ENCODE data around the gene CMTM4.
A peak's percentile ranks its signal among the peaks of the same experiment; 100 is the strongest.

The CMTM4 gene

GRCh38 chr16:66614161-66614802, 82.3 kb downstream of the CMTM4 start:
- no peak for TF ChIP-seq EP300 (IDR thresholded peaks at IDR 0.05; ENCODE audit: borderline replicate concordance)
- TF ChIP-seq TEAD4 (IDR thresholded peaks at IDR 0.05): no peak
- no peak for TF ChIP-seq ZBTB7A (IDR thresholded peaks at IDR 0.05; ENCODE audit: low read depth)
- no peak for TF ChIP-seq YY1 (IDR thresholded peaks at IDR 0.05; ENCODE audit: low read depth)
- TF ChIP-seq USF1 (IDR thresholded peaks at IDR 0.05): no peak
- TF ChIP-seq CREB1 (IDR thresholded peaks at IDR 0.05; ENCODE audit: low read depth): no peak
- TF ChIP-seq FOXM1 (IDR thresholded peaks at IDR 0.05; ENCODE audit: borderline replicate concordance, low read depth): no peak
- no peak for TF ChIP-seq EGR1 (IDR thresholded peaks at IDR 0.05)
- TF ChIP-seq TAF1 (IDR thresholded peaks at IDR 0.05; ENCODE audit: low read depth): no peak

DNA sequence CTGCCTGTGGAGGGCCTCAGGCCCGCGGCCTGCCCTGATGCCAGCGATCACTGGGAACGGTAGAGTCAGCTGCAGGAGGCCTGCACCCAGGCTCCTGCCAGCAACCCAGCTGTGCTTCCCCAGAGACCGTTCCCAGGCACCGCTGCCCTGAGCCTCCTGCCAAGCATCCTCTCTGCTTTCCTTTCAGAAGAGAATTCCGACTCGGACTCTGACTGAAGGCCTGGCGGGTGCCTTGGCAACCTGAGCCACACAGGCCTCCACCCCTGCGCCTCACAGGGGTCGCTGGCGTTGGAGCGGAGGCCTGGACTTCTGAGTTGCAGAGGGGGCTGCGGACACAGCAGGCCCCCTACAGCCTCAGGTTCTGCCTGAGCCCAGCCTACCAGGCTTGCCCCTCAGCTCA, 84.1 kb downstream of the CMTM4 start:
- TF ChIP-seq RAD21 (IDR thresholded peaks at IDR 0.05; ENCODE audit: low read depth) (no peak), YY1 (IDR thresholded peaks at IDR 0.05; ENCODE audit: low read depth) (no peak), EGR1 (IDR thresholded peaks at IDR 0.05) (no peak), EP300 (IDR thresholded peaks at IDR 0.05; ENCODE audit: borderline replicate concordance) (no peak), CEBPB (IDR thresholded peaks at IDR 0.05) (no peak), USF1 (IDR thresholded peaks at IDR 0.05) (no peak), MAX (IDR thresholded peaks at IDR 0.05) (no peak)

- TF ChIP-seq EGR1 (IDR thresholded peaks at IDR 0.05) (no peak), ZBTB7A (IDR thresholded peaks at IDR 0.05; ENCODE audit: low read depth) (no peak)
These were observed 86.3 kb downstream of the CMTM4 start for GRCh38 chr16:66610111-66610820.

DNA sequence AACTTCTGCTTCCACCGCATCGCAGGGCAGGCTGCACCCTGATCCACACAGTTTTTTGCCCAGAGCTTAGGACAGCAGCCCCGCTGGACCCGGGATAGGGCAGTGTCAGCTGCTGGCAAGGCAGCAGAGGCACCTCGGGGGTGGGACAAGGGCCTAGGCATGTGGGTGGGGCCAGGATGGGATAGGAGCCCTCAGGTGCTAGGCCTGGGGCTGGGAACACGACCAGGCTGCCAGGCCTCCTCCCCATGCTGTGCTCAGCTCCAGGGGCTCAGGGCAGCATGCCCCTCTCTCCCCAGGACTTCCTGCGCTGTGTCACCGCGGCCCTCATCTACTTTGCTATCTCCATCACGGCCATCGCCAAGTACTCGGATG, 87.4 kb downstream of the CMTM4 start:
- TF ChIP-seq TCF12 (IDR thresholded peaks at IDR 0.05; ENCODE audit: low read depth) (0 out of 2 replicates have a peak, but pooled peaks have one; percentile 3), MAX (IDR thresholded peaks at IDR 0.05) (no peak)

GRCh38 chr16:66608241-66609138, 88.1 kb downstream of the CMTM4 start:
- TF ChIP-seq TAF1 (IDR thresholded peaks at IDR 0.05; ENCODE audit: low read depth): no peak
- TF ChIP-seq, protein P1, sequence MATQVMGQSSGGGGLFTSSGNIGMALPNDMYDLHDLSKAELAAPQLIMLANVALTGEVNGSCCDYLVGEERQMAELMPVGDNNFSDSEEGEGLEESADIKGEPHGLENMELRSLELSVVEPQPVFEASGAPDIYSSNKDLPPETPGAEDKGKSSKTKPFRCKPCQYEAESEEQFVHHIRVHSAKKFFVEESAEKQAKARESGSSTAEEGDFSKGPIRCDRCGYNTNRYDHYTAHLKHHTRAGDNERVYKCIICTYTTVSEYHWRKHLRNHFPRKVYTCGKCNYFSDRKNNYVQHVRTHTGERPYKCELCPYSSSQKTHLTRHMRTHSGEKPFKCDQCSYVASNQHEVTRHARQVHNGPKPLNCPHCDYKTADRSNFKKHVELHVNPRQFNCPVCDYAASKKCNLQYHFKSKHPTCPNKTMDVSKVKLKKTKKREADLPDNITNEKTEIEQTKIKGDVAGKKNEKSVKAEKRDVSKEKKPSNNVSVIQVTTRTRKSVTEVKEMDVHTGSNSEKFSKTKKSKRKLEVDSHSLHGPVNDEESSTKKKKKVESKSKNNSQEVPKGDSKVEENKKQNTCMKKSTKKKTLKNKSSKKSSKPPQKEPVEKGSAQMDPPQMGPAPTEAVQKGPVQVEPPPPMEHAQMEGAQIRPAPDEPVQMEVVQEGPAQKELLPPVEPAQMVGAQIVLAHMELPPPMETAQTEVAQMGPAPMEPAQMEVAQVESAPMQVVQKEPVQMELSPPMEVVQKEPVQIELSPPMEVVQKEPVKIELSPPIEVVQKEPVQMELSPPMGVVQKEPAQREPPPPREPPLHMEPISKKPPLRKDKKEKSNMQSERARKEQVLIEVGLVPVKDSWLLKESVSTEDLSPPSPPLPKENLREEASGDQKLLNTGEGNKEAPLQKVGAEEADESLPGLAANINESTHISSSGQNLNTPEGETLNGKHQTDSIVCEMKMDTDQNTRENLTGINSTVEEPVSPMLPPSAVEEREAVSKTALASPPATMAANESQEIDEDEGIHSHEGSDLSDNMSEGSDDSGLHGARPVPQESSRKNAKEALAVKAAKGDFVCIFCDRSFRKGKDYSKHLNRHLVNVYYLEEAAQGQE (IDR thresholded peaks at IDR 0.05; ENCODE audit: low read depth): no peak
- no peak for TF ChIP-seq FOXM1 (IDR thresholded peaks at IDR 0.05; ENCODE audit: borderline replicate concordance, low read depth)
- TF ChIP-seq ZBTB7A (IDR thresholded peaks at IDR 0.05; ENCODE audit: low read depth): no peak
- TF ChIP-seq RAD21 (IDR thresholded peaks at IDR 0.05; ENCODE audit: low read depth): peak; percentile 66
- TF ChIP-seq USF1 (IDR thresholded peaks at IDR 0.05): peak; percentile 56; the same call in 1 of the 2 replicates
- peak; percentile 96 for TF ChIP-seq MAX (IDR thresholded peaks at IDR 0.05)
- TF ChIP-seq EGR1 (IDR thresholded peaks at IDR 0.05): peak; percentile 37; the same call in 1 of the 2 replicates
- TF ChIP-seq CREB1 (IDR thresholded peaks at IDR 0.05; ENCODE audit: low read depth): no peak
- TF ChIP-seq NFIC (IDR thresholded peaks at IDR 0.05): no peak
- TF ChIP-seq YY1 (IDR thresholded peaks at IDR 0.05; ENCODE audit: low read depth): no peak
- no peak for TF ChIP-seq CEBPB (IDR thresholded peaks at IDR 0.05)
- TF ChIP-seq TEAD4 (IDR thresholded peaks at IDR 0.05): peak; percentile 90
- no peak for TF ChIP-seq EP300 (IDR thresholded peaks at IDR 0.05; ENCODE audit: borderline replicate concordance)
- 0 out of 2 replicates have a peak, but pooled peaks have one; percentile 17 for TF ChIP-seq TCF12 (IDR thresholded peaks at IDR 0.05; ENCODE audit: low read depth)

- TF ChIP-seq EGR1 (IDR thresholded peaks at IDR 0.05): no peak
- no peak for TF ChIP-seq EP300 (IDR thresholded peaks at IDR 0.05; ENCODE audit: borderline replicate concordance)
- TF ChIP-seq CEBPB (IDR thresholded peaks at IDR 0.05): no peak
- no peak for TF ChIP-seq YY1 (IDR thresholded peaks at IDR 0.05; ENCODE audit: low read depth)
- no peak for TF ChIP-seq MAX (IDR thresholded peaks at IDR 0.05)
- TF ChIP-seq TAF1 (IDR thresholded peaks at IDR 0.05; ENCODE audit: low read depth): no peak
- no peak for TF ChIP-seq NFIC (IDR thresholded peaks at IDR 0.05)
- no peak for TF ChIP-seq CREB1 (IDR thresholded peaks at IDR 0.05; ENCODE audit: low read depth)
- TF ChIP-seq RAD21 (IDR thresholded peaks at IDR 0.05; ENCODE audit: low read depth): no peak
- TF ChIP-seq, protein P1 (IDR thresholded peaks at IDR 0.05; ENCODE audit: low read depth): no peak
These were observed 90.4 kb downstream of the CMTM4 start for GRCh38 chr16:66605979-66606751.

All from Ishikawa (cell line).